Tracheal epithelial cell (primary cell): ENCODE measurements around the gene AGRP. TPM values are rescaled to one million over a fixed set of nuclear protein-coding genes. Genes with fewer than 3 reads are reported as not detected.

Source experiments
- total RNA-seq: library from RNA; depleted of rRNA; stranded (reverse); fragments of >200 nt; gene quantifications from 2 replicates; pipeline ENCODE4 v1.2.1, GENCODE V29; 2014

Gene AGRP, protein sequence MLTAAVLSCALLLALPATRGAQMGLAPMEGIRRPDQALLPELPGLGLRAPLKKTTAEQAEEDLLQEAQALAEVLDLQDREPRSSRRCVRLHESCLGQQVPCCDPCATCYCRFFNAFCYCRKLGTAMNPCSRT
- not detected in 2 replicates for total RNA-seq

GRCh38 chr16:67483150-67483549, at the start of gene AGRP:
TSS of gene AGRP (minus strand) at chr16:67483547. CDS start at chr16:67483398, 149 bp downstream.

DNA sequence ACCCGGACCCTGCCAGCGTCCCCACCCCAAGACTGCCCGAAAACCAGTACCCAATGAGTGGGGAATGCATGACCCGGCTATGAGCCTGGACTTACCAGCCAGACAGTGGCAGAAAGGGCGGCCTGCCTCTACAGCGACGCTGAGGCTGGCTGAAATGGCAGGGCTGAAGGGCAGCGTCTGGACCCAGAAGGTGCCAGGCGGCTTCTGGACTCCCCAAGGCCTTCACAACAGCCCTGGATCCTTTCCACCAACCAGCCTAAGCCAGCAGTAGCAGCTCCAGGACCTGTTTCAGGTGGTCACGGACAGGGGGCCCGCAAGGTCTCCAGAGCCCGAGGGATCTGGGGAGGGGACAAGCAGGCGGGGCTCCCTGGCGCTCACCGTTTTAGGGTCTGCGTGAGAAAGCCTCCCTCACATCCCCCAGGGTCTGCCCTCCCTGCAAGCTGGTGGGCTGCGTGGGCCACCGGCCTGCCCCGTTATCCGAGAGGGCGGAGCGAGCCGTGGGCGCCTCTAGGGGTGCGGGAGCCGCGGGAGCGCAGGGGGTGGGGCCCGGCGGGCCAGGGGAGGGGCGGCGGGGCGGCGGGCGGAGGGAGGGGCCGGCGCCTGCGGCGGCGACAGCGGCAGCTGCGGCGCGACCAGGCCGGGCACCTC, 45.0 kb upstream of the AGRP start, which contains the start of gene RIPOR1:
RIPOR1 (plus strand) TSS at position 608 of the 648 bp plus-strand sequence. CDS start 9,618 bp downstream, outside the sequence.

DNA sequence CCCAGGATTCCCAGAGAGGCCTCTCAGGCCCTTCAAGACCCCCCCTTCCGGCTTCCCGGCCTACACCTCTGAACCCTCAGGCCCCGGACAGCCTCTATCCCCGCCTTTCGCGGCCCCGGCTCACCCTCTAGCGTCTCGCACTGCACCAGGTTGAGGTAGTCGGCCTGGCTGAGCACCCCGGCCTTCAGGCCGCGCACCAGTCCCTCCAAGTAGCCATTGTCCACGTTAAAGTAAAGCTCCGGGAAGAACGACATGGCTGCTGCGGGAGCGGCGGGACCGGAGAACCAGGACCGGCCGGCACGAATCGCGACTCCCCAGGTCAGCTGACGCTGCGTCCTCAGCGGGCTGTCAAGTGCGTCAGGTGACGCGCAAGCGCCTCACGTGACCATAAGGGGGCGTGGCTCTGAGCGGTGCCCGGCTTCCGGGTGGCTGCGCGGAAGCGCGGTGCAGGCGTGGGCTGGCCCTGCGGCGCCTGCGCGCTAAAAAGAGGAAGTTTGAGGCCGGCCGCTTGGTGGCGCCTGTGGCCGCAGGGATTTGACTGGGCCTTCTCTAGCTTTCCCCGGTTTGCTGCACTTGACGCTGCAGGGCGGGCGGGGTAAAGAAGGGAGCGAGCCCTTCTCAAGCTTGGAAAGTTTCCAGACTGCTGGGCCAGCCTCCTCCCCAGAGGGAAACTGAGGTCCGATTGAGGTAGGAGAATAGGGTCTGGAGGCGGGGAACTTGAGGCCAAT, 2.4 kb downstream of the AGRP start, which contains the start of gene ATP6V0D1:
ATP6V0D1 (minus strand) TSS at position 325 of the 728 bp plus-strand sequence; CDS start at position 254, 71 bp downstream.

Other genes starting within 250 kb of the AGRP start
- 4.0 and 4.3 TPM in 2 replicates for gene FHOD1, start 236.1 kb downstream of the AGRP start, total RNA-seq
- 0.21 and 0.72 TPM in 2 replicates for gene SLC9A5, start 234.6 kb downstream of the AGRP start, total RNA-seq
- gene PLEKHG4, start 204.0 kb downstream of the AGRP start, total RNA-seq, result 16.1 and 21.1 TPM in 2 replicates
- gene KCTD19, start 156.8 kb downstream of the AGRP start, total RNA-seq, result not detected in 2 replicates
- gene LRRC36, start 156.7 kb downstream of the AGRP start, total RNA-seq, result not detected in 2 replicates
- gene TPPP3, start 90.0 kb downstream of the AGRP start, total RNA-seq, result 0.24 and 0.43 TPM in 2 replicates
- gene ZDHHC1, start 67.1 kb downstream of the AGRP start, total RNA-seq, result 3.4 and 3.6 TPM in 2 replicates
- 1.9 and 3.8 TPM in 2 replicates for gene HSD11B2, start 52.4 kb downstream of the AGRP start, total RNA-seq
- gene ATP6V0D1, start 2.4 kb downstream of the AGRP start, total RNA-seq, result 89.3 and 113 TPM in 2 replicates
- 25.6 and 28.9 TPM in 2 replicates for gene RIPOR1, start 45.3 kb upstream of the AGRP start, total RNA-seq
- 14.0 and 18.5 TPM in 2 replicates for gene CTCF, start 79.0 kb upstream of the AGRP start, total RNA-seq
- gene CARMIL2, start 161.6 kb upstream of the AGRP start, total RNA-seq, result 0.24 TPM in 1 of 2 replicates, not detected in the other
- gene ACD, start 176.7 kb upstream of the AGRP start, total RNA-seq, result 15.2 and 17.1 TPM in 2 replicates
- 1.9 and 2.7 TPM in 2 replicates for gene PARD6A, start 177.4 kb upstream of the AGRP start, total RNA-seq
- gene ENKD1, start 183.2 kb upstream of the AGRP start, total RNA-seq, result 12.5 and 18.3 TPM in 2 replicates
- 0.85 and 1.7 TPM in 2 replicates for gene C16orf86, start 183.3 kb upstream of the AGRP start, total RNA-seq
- 13.4 and 19.5 TPM in 2 replicates for gene GFOD2, start 235.8 kb upstream of the AGRP start, total RNA-seq